Activated T-cell treated with anti-CD3 and anti-CD28 coated beads, Interleukin-2, amount 50 U/mL, for 72 hours (primary cell): ENCODE data around the gene POLR2J2. TPM values are rescaled to one million over a fixed set of nuclear protein-coding genes. Genes with fewer than 3 reads are reported as not detected.
"Not testable (repeated sequence)": the region's sequence is repeated elsewhere in the genome, so short reads cannot be mapped to it uniquely, and the experiment has no call there.

Experiments
- ATAC-seq, 2 donors: fragments of 150-1000 bp; cut with Tn5 transposase; replicated peaks in 1 of 2; 2 replicates each; pipeline ENCODE4 v1.10.0; 2021; ENCODE audit warnings: moderate library complexity in 2 of 2, mild to moderate bottlenecking in 1 of 2
- DNase-seq, 2 donors: peaks; one replicate each; pipeline ENCODE4 v3.0.0; 2021 to 2022; ENCODE audit warnings: mixed read lengths in 1 of 2
- H3K27ac Mint-ChIP-seq: one replicate; pipeline ENCODE4 v1.8.0; 2022; ENCODE audit warnings: mild to moderate bottlenecking, moderate library complexity, mixed read lengths
- H3K27me3 Mint-ChIP-seq: one replicate; pipeline ENCODE4 v1.8.0; 2022; ENCODE audit warnings: low read depth, mixed read lengths
- H3K36me3 Mint-ChIP-seq, 2 donors: one replicate each; pipeline ENCODE4 v1.8.0; 2022; ENCODE audit warnings: mixed read lengths in 2 of 2, mild to moderate bottlenecking in 1 of 2; ENCODE audit not compliant: insufficient read depth in 2 of 2
- H3K4me1 Mint-ChIP-seq: one replicate; pipeline ENCODE4 v1.8.0; 2022; ENCODE audit warnings: low read depth, mixed read lengths
- H3K4me3 Mint-ChIP-seq, 2 donors: one replicate each; pipeline ENCODE4 v1.8.0; 2022; ENCODE audit warnings: mild to moderate bottlenecking in 2 of 2, mixed read lengths in 2 of 2, moderate library complexity in 2 of 2
- H3K9me3 Mint-ChIP-seq, 2 donors: one replicate each; pipeline ENCODE4 v1.8.0; 2022; ENCODE audit warnings: mixed read lengths in 2 of 2
- total RNA-seq, 2 donors: library from RNA; stranded (reverse); gene quantifications; one replicate each; pipeline ENCODE4 v1.2.3, GENCODE V29; 2022

POLR2J2 gene
- total RNA-seq, result 10 to 100 TPM; 11.4 to 23.4 TPM

DNA sequence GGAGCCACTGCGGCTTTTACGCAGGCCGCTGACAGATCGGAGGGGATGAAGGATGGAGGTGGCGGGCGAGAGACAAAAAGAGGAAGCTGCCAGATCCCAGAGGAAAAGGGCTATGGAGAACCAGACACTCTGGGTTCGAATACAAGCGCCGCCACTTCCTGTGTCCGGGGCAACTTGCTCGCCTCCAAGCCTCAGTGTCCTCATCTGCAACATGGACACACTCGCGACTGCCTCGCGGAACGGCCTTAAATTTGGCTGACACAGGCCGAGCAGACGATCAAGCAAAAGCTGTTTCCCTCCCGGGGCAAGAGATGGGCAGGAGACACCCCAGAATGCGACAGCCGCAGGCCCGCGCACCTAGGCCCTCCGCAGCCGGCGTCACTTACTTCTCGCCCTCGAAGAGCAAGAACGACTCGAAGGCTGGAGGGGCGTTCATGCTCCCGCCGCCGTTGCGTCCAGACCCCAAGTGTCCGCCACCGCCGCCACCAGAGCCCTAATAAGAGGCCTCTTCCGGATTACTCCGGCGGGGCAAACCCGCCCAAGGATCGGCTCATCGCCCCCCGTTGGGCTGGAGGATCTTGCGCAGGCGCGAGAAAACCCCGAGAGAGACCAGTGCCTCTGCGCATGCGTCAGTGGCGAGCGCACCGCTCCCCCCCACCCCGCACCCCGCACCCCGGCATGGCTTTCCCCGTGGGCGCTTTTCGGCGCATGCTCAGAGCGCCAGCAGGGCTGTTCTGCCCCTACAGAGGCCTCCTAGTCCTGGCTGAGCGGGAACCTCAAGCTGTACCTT lies at the start of gene POLR2J2:
TSS of gene POLR2J2 (minus strand) at position 498 of the 790 bp plus-strand sequence. CDS start at position 436, 62 bp downstream.
- H3K9me3 Mint-ChIP-seq, H3K27ac Mint-ChIP-seq, H3K27me3 Mint-ChIP-seq, H3K4me1 Mint-ChIP-seq, H3K36me3 Mint-ChIP-seq: not testable (repeated sequence)
- peak in 1 of 2 donors; percentile 80 for DNase-seq
- ATAC-seq, result peak; percentile 63 to 73
- H3K4me3 Mint-ChIP-seq, result peak within 1 kb of the TSS in 1 of 2 donors; percentile 66

DNA sequence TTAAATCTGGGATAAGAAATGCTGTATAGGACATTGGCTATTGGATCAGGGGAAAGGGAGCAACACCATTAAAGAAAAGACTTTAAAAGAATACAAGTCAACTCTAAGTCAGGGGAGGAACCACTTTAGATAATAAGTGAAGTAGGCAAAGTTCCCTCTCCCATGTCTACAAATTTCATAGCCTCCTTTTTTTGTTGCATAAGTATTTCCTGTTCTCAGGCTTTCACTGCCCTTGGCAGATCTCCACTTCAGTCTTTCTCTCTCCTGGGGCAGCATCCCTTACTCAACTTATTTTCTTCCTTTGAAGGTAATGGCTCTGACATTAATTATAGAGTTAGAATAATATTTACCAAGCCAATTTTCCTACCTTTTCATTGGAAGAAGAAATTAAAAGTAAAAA lies 47.0 kb upstream of the POLR2J2 start:
- DNase-seq, H3K9me3 Mint-ChIP-seq, ATAC-seq, H3K36me3 Mint-ChIP-seq, H3K4me3 Mint-ChIP-seq, H3K27ac Mint-ChIP-seq: not testable (repeated sequence)
- Mint-ChIP-seq H3K27me3 (peaks cover 27% of the 10 kb centered on the region), H3K4me1 (peaks cover 22% of the 10 kb centered on the region)

DNA sequence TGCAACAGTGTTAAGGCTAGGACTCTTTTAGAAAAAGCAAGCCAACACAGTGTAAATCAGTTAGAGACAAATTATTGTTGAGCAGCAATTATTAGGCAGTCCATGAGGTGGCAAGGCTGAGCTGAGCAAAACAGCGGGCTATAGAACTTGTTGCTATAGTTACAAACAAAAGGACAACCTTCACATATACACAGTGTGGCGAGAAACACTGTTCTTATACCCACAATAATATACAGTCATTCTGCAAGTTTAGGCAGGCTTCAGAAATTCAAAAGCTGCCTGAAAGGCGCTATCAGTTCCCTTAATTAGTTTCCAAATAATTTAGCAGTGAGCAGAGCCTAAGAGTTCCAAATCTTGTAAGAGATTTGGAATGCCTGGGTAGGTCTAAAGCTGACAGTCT lies 44.3 kb upstream of the POLR2J2 start:
- DNase-seq, result peak in 1 of 2 donors; percentile 2
- Mint-ChIP-seq H3K4me3 (peak overlapping the region in 1 of 2 donors; percentile 64), H3K27me3 (peaks cover 23% of the 10 kb centered on the region), H3K27ac (peak overlapping the region; percentile 73), H3K4me1 (peaks cover 38% of the 10 kb centered on the region)
- peak; percentile 43 to 51 for ATAC-seq
- H3K36me3 Mint-ChIP-seq, H3K9me3 Mint-ChIP-seq: not testable (repeated sequence)

DNA sequence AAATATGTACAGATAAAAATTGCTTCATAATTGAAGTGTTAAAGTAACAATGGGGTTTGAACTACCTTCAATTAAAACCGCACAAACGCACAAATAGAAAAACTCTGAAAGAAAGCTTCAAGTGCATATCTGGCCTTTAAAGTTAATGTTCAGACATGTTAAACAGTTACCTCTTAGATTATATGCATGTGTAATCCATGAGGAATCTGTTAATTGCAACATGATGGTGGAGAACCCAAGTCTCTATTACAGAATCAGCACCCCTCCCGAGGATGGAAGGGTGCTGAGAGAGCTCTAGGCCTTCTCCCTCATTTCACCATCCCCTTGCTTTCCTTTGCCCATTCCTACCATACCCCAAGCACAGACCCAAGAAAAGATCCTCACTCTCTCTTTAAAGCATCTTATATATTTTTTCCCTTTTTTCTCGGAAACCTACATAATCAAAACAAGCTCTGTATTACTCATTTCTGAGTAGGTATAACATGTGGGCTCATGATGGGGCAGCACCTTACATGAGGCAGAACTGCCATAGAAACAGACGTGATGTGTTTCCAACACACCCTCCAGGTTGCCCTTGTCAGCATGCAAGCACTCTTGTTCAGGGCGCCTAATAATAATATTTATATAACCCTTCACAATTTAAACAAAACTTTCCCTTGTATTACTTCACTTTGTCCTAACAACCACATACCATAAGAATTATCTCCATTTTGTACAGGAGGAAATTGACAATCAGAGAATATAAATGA lies 43.5 kb upstream of the POLR2J2 start:
- Mint-ChIP-seq H3K27ac (peak overlapping the region; percentile 73), H3K4me3 (peak overlapping the region; percentile 42 to 64), H3K4me1 (peaks cover 38% of the 10 kb centered on the region), H3K27me3 (peaks cover 23% of the 10 kb centered on the region)
- H3K9me3 Mint-ChIP-seq, H3K36me3 Mint-ChIP-seq: not testable (repeated sequence)
- ATAC-seq (peak; percentile 77 to 78), DNase-seq (peak; percentile 32 to 58)

DNA sequence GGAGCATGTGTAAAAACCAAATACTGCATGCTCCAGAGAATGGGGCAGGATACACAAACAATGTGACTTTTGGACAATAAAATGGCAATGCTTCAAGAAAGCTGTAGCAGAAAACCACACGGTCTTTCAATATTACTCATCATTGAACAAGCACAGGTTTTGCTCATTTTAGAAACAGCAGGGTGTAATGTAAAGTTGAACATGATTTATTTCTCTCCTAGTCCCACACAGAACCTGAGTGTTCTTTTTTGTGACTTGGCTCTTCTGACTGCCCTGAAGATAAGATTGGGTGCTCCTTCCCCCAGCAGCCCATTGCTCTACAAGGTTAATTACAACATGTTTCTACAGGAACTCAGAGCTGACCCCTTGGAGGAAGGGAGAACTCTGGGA lies 42.2 kb upstream of the POLR2J2 start:
- Mint-ChIP-seq H3K4me1 (peaks cover 38% of the 10 kb centered on the region), H3K4me3 (peak overlapping the region; percentile 57 to 87), H3K27me3 (peaks cover 17% of the 10 kb centered on the region), H3K27ac (peak overlapping the region; percentile 89)
- ATAC-seq, result peak; percentile 78 to 81
- H3K9me3 Mint-ChIP-seq, H3K36me3 Mint-ChIP-seq, DNase-seq: not testable (repeated sequence)

DNA sequence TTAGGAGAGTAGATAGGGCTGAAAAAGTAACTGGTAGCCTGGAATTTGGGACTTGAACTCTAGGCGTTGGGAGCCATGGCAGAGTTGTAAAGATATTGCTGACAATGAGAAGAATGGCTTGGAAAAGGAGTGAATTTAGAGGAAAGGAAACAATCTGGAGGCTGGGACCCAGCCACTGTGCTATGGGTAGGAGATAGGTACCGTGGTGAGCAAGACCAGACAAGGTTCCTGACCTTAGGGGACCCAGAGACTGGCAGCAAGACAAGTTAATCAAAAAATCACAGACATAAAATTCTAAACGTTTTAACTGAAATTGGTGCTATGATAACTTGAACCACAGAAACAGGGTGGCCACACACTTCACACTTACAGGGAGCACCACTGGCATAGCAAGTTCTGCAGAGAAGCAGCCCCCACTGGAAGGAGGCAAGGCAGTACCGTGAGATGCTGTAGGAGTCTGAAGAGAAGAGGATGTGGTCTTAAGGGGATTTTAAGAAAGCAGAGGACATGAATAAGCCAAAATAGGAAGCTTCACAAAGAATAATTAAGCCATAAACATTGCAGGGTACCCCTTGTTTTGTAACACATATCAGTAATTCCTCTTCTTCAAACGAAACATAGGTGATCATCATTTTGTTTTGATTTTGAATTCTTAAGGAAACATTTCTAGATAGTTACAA lies 41.7 kb upstream of the POLR2J2 start:
- not testable (repeated sequence) for H3K9me3 Mint-ChIP-seq, H3K36me3 Mint-ChIP-seq
- ATAC-seq (peak; percentile 69 to 70), DNase-seq (peak; percentile 38 to 62)
- Mint-ChIP-seq H3K4me1 (peaks cover 38% of the 10 kb centered on the region), H3K4me3 (peak overlapping the region; percentile 57 to 87), H3K27me3 (peaks cover 14% of the 10 kb centered on the region), H3K27ac (peak overlapping the region; percentile 89)

DNA sequence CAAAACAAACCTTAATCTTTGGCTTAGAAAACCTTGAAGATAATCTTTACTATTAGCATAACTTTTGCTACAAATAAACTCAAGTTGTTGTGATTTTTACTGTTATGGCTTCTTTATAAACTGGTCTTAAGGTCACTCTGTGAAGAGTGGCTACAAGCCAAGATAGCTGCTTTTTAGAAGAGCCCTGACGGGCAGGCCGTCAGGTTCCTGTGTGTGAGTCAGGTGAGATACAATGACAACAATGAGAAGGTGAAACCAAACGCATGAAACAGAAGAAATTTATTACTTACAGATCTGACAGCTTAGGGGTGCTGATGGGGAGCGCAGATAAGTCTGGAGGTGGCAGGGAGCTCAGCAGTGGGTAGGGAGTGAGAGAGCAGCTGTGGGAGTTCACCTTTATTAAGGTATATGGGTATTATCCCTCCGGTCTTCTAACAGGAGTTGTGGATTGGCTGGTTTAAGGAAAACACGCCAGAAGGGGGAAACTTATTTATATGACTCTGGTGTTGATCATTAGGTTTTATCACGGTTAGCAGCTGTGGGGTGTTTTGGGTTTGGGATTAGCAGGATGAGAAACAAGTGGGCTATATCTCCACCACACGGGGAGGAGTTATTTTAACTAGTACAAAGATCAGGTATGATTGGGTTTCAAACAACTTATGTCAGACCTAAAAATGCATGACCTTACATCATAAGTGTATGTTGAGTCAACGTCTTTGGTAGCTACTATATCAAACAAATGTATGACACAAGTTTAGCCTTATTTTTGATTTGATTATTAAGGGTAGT lies 27.7 kb upstream of the POLR2J2 start:
- H3K9me3 Mint-ChIP-seq, ATAC-seq, H3K4me3 Mint-ChIP-seq, H3K36me3 Mint-ChIP-seq, DNase-seq, H3K27ac Mint-ChIP-seq, H3K4me1 Mint-ChIP-seq: not testable (repeated sequence)
- peaks cover 28% of the 10 kb centered on the region for H3K27me3 Mint-ChIP-seq

DNA sequence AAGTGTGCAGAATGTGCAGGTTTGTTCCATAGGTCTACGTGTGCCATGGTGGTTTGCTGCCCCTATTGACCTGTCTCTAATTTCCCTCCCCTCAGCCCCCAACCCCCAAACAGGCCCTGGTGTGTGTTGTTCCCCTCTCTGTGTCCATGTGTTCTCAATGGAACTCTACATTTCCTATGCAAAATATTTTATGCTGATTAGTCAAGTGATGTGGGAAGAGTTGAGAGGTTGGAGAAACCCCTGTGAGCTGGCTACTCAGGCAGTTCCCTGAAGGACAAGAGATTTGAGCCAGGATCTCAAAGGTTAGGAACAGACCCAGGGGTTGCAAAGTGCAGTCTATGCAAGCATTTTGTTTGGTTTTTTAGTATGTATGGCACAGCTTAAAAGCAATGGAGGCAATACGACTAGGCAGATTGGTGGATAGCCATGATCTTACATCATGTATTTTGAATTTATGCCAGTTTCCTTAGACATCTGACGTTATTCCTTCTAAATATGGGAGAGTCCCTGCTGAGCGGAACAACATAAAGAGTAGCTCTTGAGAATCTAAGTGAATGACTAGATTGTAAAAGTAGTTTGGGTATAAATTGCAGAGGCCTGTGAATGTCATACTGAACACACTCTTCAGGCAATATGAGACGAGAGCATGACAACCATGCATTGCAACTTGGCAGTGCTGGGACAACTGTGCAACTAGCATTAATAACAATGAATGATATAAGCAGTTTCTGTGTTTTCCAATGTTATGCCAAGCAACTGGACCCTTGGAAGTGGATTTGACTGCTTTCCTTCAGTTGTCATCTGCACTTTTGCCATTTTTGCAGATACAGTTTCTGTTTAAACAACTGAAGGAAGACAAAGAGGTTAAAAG lies 26.4 kb upstream of the POLR2J2 start:
- H3K27me3 Mint-ChIP-seq, result peaks cover 28% of the 10 kb centered on the region
- not testable (repeated sequence) for H3K27ac Mint-ChIP-seq, H3K36me3 Mint-ChIP-seq, H3K4me1 Mint-ChIP-seq, DNase-seq, H3K9me3 Mint-ChIP-seq, H3K4me3 Mint-ChIP-seq, ATAC-seq

DNA sequence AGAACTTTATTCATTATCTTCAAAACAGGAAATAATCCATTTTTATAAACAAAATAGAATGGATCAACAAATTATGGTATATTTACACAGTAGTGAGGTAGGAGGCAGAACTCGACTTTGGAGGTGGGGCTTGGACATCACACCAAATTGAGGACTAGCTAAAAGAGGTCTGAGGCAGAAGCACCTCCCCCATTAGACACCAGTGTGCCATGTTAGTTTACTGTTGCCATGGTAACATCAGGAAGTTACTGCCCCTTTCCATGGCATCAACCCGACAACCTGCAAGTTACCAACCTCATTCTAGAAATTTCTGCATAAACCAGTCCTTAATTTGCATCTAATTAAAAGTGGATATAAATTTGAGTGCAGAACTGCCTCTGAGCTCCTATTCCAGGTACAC lies 24.5 kb upstream of the POLR2J2 start:
- not testable (repeated sequence) for H3K9me3 Mint-ChIP-seq, H3K4me1 Mint-ChIP-seq, H3K27ac Mint-ChIP-seq, ATAC-seq, DNase-seq, H3K4me3 Mint-ChIP-seq, H3K36me3 Mint-ChIP-seq
- H3K27me3 Mint-ChIP-seq, result peaks cover 18% of the 10 kb centered on the region

DNA sequence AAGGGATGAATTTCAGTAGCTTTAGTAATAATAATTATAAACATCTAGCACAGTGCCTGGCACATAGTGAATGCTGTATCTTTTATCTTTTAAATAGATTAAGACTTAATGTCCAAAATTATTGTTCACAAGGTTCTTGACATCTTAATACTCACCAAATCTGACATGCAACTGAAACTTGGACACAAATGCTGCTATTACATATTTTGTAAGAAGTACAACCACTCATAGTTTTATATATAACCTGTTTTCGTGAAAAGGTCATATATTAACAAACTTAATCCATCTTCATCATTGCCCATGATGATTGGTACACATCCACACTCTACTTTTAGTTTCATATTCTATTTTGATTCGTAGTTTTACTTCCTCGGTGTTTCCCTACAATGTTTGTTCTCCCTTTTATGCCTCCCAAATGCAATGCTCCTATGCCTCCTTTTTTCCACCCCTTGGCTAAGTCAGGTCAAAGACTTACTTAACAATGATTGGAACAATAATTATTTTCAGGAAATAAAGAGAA lies 23.6 kb upstream of the POLR2J2 start:
- not testable (repeated sequence) for DNase-seq, H3K4me3 Mint-ChIP-seq, H3K36me3 Mint-ChIP-seq, H3K27ac Mint-ChIP-seq, H3K9me3 Mint-ChIP-seq, ATAC-seq, H3K4me1 Mint-ChIP-seq
- H3K27me3 Mint-ChIP-seq, result peaks cover 12% of the 10 kb centered on the region

DNA sequence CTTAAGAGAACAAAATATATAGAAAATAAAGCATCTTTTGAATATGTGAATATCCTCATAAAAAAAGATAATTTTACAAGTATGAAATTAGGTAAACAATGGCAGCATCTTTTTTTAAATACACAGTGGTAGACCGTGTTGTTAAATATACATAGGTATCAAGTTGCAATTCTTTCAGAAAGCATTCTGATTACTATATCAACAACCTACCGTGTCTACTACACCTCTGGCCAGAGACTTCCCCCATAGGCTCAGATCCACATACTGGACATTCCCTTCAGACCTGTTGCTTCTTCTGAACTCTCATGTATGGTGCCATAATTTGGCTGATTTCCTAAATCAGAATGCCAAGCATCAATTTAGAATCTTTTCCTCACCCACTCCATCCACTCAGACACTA lies 22.5 kb upstream of the POLR2J2 start:
- H3K4me3 Mint-ChIP-seq, H3K27ac Mint-ChIP-seq, H3K9me3 Mint-ChIP-seq, H3K27me3 Mint-ChIP-seq, ATAC-seq, H3K4me1 Mint-ChIP-seq, DNase-seq, H3K36me3 Mint-ChIP-seq: not testable (repeated sequence)

DNA sequence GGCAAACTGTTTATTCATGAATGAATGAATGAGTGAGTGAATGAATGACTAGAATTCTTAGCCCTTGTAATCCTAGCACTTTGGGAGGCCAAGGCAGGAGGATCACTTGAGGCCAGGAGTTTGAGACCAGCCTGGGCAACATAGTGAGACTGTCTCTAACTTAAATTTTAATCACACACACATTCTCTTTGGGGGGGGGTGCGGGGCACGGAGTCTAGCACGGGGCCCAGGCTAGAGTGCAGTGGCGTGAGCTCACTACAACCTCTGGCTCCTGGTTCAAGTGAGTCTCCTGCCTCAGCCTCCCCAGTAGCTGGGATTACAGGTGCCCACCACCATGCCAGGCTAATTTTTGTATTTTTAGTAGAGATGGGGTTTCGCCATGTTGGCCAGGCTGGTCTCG lies 19.1 kb upstream of the POLR2J2 start:
- H3K36me3 Mint-ChIP-seq, H3K27ac Mint-ChIP-seq, H3K27me3 Mint-ChIP-seq, ATAC-seq, H3K4me1 Mint-ChIP-seq, H3K4me3 Mint-ChIP-seq, H3K9me3 Mint-ChIP-seq, DNase-seq: not testable (repeated sequence)
